OCI-M1 (cell line): ENCODE data around the gene CUBN.

Experiments used
- DNase-seq: peaks from one replicate; lab custom pipeline; 2025; lab: John Stamatoyannopoulos, UW

The CUBN gene

DNA sequence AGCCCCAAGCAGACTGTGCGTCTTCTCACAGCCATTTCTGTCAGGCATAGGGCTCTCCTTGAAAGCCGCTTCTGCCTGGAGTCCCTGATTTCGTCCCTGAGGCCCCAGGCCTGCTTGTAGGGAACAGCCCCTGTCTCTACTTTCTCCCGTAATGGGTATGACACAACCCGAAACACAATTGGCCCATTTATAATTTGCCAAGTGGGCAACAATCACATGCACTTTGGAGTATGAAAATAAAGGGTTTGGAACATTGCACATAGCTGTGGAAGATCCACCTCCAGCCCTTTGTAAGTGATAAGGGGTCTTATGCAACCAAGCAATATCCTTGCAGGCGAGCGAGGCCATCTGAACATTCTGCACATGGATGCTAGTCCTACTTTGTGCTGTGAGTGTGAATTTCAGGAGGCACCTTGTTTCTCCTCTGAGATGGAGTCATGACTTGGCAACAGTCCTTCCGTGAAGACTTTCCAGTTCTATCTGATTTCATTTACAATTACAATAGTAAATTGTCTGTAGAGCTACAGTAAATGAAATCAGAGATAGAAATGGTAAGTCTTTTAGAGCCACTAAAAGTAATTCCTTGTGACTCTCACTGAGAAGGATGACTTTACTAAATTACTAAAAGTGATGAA is 141.5 kb downstream of the CUBN start:
- no peak for DNase-seq

DNA sequence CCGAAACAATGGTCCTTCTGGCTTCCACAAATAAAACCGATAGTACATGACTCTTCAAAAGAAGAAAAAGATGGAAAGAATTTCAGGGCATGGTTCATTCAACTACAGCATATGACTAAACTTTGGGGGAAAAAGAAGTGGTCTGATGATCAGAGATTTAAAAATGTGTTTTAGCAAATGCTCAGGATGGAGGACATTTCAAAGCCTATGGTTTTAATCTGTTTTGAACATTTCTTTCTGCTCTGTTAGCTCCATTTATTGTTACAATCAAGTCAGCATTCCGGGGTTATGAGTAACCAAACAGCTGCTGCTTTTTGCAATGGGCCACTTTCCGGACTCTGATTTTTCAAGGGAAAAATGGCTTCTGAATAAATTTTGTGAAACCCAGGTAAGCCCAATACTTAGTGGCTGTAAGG is 142.4 kb downstream of the CUBN start:
- no peak for DNase-seq

DNA sequence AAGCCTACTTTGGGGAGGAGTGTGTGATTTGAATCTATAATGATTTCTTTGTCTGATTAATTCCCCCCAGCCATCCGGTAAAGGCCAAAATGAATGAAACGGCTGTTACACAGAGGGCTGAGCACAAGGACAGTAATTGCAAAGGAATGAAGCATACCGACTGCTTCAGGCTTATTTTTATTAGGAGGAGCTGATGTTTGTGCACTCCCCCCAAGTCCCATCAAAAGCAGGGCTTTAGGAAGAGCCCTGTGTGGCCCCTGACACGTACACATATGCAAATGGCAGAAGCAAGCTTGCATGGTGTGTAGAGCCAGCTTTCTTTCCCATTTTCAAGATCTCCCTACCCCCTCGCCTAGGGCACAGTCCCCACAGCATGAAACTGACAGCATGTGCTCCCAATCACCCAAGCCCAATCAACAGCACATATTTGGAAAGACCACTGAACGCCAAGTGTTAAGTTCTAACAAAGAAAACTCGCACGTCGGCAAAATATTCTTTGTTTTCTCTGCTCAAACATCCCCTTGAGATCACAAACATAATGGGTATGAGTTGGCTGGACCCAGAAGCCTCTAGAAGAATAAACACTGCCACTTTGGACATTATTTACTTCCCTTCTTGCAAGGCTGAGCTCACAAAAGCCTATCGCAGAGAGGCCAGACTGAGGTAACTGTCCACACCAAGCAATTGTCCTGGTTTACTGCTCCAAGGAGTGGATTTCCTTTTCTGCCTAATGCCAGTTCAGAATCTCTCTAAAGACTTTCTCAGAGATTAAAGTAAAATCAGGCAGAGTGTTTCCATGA is 143.0 kb downstream of the CUBN start:
- no peak for DNase-seq

DNA sequence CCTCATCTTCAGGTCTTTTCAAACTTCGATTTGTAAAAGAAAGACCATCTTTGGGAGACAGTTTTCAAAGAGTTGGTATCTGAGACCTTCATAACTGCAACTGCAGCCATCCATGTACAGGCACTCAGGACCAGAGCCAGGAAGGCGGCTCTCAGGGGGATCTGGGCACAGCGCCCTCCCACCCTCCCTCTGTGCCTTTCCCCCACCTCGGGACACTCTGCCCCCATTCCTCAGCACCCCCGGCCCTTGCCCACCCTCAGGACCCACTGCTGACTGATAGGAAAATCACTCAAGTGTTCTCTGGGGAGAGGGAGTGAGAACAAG is 143.6 kb downstream of the CUBN start:
- DNase-seq: no peak

DNA sequence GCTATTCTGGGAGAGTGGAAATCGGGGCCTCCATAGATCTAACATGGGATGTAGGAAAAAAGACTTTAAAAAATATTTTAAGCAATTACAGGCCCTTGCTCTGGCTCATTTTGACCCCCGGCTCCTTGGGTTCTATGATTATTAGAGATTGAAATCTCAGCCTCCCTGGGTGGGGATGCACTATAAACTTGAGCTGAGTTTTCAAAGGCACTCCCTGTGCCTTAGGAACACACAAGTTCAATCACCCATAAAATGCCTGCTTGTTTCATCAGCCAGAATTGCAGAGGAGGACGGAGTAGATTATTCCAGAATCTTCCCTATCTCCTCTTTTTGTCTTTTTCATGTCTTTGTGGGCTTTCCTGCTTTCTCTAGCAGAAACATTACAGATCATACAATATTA is 145.4 kb downstream of the CUBN start:
- no peak for DNase-seq

DNA sequence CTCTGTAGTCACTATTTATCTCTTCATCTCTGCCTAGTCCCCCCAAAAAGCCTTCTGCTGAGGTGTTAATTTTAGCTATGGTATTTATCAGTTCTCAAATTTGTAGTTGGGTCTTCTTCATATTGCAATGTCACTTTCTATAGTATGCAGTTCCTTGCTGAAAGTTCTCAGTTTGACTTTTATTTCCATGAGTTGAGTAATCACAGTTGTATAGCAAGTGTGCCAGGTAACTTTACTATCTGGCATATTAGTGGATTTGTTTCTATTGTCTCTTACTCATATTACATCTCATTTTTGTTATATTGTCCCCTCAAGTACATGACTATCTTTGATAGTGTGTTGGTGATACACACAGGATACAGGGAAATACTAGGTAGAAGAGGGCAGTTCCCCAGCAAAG is 152.8 kb downstream of the CUBN start:
- no peak for DNase-seq

DNA sequence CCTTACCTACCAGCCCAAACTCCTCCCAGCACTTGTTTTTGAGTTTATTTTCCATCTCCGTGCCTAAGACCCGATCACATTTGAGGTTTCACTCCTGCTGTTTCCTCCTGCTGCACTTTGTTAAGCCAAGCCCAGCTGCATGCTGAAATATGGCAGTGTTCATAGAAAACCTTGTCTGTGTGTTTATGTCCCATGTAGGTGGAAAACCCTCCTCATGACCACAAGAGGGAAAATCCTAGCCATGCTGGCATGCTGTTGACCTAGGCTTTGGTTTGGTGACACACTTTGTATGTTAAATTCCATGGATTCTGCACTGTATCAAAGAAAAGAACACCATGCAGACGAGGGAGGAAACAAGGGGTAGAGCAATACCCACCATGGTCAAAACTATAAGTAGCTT is 154.4 kb downstream of the CUBN start:
- no peak for DNase-seq

DNA sequence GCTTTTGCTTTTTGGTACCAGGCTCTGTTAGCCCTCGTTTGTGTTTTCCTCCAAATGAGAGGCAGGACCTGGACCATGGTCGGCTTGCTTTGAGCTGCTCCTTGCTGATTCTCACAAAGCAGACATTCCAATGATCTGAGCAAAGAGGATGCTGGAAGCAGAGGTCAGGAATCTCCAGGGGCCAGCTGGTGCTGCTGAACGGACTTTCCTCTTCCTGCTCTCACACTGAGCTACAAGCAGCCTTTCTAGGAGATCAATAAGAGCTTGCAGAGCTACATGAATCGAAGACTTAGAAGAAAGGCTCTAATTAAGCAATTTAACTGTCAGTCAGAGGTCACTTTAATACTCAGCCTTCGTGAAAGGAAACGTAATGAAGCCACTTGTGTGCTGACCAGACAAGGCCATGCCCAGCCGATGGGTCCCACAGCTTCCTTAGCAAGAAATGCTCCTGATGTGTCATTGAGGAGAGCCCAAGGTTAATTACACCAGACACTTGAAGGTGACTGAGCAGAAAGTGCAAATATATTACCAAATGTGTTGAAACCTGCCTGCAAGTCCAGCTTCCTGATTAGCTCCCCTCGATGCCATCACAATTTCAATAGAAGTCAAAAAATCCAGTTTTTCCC is 161.1 kb downstream of the CUBN start:
- no peak for DNase-seq

DNA sequence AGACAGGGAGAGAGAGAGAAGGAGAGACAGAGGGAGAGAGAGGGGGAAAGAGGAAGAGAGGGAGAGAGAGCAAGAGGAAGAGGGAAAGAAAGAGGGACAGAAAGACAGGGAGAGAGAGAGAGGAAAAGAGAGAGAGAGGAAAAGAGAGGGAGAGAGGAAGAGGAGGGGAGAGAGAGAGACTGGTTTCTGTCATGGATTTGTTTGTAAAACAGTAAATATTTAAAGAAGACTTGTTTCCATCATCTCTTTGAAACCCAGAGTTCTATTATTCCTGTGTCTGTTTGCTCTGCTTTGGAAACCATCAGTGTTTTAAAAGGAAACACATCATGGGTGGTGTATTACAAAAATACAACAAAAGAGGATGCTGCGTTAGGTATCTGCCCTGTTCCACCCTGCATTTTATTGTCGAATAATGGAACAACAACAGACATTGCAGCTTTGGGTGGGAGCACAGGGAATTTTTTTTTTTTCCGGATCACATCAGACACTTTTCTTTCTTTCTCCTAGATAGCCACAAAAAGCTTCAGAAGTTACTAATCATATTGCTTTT is 161.7 kb downstream of the CUBN start:
- DNase-seq: no peak

DNA sequence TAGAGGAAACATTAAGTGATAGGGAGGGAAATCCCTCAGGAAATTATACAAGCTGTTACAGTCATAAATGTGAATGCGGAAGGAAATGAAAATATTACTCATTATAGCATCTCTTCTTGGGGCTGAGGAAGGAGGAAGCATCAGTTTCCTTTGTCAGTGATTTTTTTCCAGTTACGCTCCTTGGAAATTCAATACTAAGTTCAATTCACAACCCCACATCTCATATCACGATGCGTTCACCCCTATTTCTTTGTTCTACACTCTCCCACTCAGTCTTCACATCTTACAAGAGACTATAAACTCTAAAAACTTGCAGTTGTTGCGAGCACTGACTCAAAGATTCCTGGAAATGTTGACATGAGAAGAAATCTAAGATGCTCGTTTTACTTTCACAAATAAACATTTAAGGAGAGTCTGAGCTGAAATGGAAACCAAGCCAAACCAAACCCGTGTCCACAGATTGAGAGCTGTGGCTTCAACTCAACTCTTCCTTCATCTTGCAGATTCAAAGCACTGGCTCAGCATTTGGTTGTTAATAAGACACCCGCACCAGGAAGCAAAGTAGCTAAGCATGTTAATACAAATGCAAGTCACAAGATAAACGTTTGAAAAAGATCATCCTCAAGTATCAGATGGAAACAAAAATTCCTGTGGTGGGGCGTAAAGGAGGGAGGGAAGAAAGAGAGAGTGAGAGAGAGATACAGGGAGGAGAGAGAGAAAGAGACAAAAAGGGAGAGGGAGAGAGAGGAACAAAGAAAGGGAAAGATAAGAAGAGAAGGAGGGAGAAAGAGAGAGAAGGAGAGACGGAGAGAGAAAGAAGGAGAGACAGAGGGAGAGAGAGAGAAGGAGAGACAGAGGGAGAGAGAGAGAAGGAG is 162.4 kb downstream of the CUBN start:
- DNase-seq: no peak

DNA sequence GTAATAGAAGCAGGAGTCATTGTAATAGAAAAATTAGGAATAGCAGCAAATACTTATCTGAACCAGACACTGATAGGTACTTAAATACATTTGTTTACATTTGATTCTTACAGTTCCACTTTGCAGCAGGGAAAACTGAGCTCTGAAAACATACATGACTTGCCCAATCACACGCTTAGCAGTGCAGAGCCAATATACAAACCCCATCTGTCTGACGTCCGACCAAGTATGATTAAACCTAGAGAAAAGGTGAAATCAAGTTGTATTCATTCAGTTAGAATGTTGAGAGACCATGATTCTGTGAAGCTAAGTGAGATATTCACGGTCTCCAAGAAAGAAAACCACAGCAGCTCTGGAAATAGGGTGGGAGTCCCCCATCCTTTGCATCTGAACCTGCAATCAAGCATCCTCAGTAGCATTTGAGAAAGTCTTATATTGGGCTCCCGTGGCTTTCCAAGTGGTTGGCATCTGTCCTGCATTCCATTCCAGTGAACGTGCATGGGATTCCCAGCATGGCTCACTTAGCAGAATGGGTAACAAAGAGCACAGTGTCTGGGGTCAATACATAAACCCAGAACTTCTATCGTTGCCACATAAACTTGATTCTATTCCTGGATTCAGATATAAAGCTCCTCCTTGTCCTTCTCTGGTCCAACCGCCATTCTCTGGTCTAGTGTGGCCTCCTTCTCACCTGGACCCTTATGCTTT is 163.7 kb downstream of the CUBN start:
- no peak for DNase-seq

DNA sequence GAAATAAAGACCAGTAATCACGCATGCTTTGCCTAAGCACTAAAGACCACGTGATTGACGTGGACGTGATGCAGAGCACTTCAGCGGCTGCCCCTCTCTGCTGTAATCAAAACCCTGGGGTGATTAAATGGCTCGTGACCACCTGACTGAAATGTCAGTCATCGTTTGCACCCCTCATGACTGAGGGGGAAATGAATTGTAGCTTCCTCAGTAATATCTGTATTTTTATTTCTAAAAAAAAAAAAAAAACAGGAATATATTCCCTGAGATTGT is 164.3 kb downstream of the CUBN start:
- DNase-seq: no peak

DNA sequence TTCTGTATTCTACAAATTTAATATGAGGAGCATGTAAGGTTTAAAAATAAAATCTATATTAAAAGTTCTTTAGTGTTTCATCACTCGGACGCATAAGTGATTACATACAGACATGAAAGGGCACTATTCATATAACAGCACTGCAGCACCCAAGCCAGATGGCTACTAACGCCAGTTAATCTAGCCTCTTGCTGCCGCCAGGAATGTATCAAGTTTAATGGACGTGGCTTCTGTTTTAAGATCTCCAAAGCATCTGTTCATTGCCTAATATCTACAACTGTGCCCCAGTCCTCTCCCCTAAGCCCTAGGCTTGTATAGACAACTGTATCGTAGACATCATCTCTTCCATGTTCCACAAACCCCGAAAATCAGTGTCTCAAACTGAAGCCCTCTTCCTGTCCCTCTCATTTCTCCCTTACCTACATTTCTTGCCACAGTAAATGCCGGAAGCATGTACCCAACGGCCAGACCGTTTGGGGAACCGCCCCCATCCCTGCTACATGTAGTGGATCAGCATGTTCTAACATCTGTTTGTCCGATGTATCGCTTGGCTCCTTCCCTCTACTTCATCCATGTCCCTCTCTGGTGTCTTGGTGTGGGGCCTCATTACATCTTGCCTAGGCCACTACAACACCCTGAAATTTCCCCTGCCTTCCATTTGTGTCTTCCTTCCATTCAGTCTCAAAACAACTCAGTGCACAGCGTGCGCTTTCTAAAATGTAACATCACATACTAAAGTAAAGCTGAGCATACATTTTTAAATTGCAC is 164.9 kb downstream of the CUBN start:
- DNase-seq: no peak

DNA sequence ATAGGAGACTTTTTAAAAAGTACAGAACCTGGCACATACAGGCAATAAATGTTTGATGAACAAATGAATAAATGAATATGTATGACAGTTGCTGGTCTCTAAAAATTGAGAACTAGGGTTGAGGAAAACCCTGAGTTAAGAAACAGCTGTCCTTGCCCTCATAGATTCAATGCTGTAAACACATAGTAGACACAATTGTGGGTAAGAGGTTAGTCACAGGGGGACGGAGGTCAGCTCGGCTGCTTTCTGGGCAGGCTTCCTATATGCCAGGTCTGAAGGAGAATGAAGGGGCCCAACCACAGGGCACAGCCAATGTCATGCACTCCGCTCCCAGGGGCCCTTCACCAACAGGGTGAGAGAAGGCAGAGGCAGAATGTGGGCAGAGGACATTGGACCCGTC is 169.1 kb downstream of the CUBN start:
- DNase-seq: no peak

DNA sequence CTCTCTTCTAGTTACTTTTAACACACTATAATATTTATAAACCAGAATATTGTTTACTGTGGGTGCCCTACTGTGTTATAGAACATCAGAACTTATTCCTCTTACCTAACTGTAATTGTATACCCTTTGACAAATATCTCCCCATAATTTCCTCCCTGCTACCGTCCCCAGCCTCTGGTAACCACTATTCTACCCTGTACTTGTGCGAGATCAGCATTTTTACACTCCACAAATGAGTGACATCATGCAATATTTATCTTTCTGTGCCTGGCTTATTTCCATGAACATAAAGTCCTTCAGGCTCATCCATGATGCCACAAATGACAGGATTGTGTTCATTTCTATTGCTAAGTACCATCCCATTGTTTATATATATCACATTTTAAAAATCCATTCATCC is 172.6 kb downstream of the CUBN start:
- DNase-seq: no peak

DNA sequence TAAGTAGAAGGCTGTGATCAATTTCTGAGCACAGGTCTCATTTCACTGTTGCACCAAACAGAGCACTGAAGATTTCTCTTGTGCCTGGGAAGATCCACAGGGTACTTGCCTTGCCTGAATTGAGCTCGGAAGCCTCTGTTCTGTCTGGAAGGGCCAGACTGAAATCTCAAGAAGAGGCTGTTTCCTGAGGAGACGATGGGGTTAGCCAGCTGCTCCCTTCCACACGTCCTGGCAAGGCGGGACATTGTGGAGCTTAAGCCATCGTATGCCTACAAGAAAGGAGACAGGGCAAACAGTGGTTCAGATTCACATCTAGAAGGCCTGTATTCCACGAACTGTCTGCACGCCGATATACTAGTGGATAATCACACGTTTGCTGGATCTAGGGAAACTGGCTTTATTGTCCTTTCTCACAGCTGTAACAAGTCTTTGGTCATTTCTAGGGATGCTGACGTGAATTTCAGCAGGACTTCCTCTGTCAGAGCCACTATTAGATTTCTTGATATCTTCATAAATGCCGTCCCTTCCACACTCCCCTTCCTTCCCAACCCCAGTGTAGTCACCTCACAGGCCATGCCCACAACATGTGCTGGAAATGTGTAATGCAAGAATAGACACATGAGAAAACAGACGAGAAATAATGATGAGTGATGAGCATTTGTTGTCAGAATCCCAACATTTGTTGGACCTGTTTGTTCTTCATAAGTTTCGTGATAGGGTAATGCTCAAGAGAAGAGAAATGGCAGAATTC is 175.2 kb downstream of the CUBN start:
- no peak for DNase-seq

DNA sequence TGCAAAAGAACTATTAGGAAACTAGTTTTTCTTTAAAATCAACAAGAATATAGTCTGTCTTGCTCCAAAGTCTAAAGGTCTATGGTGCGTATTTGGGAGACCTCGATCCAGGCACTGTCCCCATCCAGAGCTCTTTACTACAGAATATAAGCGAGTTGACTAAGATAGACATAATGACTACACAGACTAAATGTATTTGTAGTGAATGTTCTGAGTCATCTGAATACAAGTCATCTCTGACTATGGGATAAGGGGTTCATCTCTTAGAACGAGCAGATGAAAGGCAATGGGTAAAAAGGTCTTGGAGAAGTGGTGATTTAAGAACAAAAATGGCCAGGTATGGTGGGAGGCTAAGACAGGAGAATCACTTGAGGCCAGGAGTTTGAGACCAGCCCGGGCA is 176.3 kb downstream of the CUBN start:
- no peak for DNase-seq

DNA sequence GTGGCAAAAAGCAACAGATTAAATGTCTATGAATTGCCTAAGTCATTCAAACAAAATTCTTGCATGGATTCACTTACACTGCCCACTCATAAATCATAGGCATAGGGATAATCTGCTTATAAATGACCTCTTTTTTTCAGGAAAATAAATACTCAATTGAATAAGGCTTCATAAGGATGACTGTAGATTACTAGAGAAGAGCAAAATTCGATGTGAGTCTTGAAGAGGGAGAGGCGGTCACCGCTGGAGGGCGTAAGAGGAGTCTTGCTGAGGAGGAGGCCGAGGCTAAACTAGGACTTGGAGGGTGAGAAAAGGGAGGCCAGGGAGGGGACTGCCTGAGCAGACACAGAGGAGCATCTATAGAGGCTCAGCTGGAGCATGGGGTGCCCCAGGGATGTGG is 177.0 kb downstream of the CUBN start:
- DNase-seq: no peak

DNA sequence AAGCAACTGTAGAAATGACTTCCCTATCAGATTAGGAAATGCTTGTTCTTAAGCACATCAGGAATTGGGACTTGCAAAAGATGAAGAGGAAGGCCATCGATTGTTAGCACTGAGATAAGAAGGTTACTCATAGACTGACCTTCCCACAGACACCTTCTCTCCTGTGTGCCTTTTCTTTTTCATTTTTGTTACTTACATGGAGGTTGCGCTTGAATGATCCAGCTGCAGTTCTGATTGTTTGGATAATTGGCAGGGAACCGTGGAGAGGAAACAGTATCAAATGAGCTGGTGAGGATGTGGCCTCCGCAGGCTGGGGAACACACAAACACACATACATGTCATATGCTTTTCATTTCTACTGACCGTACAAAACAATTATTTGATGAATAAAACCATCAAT is 177.5 kb downstream of the CUBN start:
- no peak for DNase-seq
